Thoracic aorta endothelial cell (primary cell): ENCODE results near the gene PYGO2. TPM values are rescaled to one million over a fixed set of nuclear protein-coding genes. Genes with fewer than 3 reads are reported as not detected.

Experiments used
- small RNA-seq: library from RNA; depleted of rRNA; stranded (forward); fragments of <200 nt; gene quantifications from one replicate; pipeline ENCODE3, GENCODE V24; 2012
- total RNA-seq: library from RNA; depleted of rRNA; stranded (reverse); fragments of >200 nt; gene quantifications from 2 replicates; pipeline ENCODE4 v1.2.3, GENCODE V29; 2012

The PYGO2 gene, protein sequence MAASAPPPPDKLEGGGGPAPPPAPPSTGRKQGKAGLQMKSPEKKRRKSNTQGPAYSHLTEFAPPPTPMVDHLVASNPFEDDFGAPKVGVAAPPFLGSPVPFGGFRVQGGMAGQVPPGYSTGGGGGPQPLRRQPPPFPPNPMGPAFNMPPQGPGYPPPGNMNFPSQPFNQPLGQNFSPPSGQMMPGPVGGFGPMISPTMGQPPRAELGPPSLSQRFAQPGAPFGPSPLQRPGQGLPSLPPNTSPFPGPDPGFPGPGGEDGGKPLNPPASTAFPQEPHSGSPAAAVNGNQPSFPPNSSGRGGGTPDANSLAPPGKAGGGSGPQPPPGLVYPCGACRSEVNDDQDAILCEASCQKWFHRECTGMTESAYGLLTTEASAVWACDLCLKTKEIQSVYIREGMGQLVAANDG
- 11.3 and 12.6 TPM in 2 replicates for total RNA-seq

GRCh38 chr1:154961207-154962155 is at the start of gene PYGO2:
PYGO2 (minus strand) TSS chr1:154961782; CDS start chr1:154961576, 206 bp downstream.

GRCh38 chr1:155002464-155003226 is 41.1 kb upstream of the PYGO2 start, which contains the start of gene ZBTB7B:
ZBTB7B (plus strand) TSS chr1:155002802; CDS start chr1:155014661, 11,859 bp downstream.

DNA sequence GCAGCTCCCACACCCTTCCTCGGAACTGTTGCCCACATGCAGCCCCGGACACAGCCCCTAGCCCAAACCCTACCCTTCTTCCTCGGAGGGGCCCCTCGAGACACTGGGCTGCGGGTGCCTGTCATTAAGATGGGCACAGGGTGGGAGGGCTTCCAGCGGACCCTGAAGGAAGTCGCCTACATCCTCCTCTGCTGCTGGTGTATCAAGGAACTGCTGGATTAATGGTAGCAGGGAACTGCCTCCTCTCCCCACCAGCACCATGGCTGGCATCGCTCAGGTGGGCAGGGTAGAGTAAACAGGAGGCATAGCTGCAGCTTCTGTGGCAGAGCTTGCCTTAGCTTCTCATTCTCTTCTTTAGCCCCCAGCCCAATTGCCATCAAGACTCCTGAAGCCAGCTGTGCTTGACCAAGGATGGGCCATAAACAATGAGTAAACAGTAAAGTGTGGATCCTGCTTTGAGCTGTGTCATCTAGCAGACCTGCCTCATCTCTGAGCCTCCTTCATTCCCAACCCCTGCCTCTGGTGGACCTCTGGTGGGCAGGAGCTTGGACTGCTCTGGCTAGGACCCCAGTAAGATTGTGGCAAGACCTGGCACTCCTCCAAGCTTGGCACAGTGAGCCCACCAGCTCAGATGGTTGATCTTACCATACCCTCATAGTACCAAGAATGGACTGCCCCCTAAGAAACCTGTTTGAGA is 32.1 kb upstream of the PYGO2 start, which contains the start of gene LENEP:
Gene LENEP (plus strand): TSS at position 15 of the 697 bp plus-strand sequence. CDS start 22 bp downstream, at position 37.

DNA sequence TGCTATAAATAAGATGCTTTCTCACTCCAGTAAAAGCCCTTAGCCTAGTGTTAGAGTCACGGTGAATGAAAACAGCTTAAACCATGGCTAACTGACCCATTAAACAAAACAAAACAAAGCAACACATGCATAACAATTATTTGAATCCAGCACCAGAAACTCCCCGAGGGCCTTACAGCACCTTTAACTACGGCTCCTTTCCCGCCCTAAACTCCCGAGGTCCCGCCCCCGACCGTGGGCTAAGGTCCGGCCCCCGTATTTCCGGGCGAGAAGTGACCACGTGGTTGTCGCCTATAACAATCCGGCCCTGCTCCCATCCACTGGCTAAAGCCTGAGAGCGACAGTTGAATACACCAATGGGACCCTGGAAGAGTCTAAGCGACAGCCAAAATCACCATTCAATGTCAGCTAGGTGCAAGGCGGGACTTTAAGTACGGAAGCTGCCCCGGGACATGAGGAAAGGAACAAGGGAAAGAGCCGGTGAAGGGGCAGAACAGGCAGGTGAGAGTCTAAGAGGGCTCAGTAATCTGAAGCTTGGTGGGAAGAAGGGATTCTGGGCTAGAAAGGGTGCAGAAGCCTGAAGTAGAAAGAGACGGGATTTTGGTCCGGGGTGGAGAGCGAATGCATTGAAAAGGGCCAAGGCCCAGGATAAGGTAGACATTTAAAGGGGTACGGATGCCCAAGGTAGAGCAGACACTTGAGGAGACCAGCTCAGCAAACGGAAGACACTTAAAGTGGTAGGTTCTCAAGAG is 21.5 kb upstream of the PYGO2 start, which contains the start of gene FLAD1:
Gene FLAD1 (plus strand): TSS at position 448 of the 752 bp plus-strand sequence. CDS start 351 bp downstream, outside the sequence.

DNA sequence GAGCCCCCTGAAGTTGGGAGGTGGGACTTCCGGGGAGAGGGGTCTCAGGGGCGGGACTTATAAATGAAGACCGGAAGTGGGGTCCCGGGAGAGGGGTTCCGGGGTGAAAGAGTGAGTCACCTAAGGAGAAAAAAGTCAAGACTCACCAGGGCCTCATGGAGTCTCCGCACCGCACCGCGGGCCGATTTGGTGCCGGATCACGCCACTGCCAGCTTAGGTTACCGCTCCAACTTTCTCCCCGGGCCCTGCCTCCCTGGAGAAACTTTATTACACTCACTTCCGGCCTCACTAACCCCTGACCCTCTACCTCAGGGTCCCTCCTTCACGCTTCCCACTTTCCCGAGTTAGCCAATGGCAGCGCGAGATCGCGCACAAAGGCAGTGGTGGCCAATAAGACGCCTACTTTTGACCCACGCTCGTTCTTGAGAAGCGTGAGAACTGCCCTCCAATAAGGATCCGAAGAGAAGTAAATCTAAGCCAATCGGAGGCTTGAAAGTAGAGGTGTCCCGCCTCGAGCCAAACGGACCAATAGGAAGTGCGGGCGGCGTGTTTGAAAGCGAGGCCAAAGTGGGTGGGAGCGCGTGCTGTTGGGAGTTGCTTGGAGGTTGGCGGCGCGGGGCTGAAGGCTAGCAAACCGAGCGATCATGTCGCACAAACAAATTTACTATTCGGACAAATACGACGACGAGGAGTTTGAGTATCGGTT is 12.7 kb upstream of the PYGO2 start, which contains the start of gene CKS1B:
Gene CKS1B (plus strand): TSS at position 580 of the 706 bp plus-strand sequence. CDS start 65 bp downstream, at position 645.

DNA sequence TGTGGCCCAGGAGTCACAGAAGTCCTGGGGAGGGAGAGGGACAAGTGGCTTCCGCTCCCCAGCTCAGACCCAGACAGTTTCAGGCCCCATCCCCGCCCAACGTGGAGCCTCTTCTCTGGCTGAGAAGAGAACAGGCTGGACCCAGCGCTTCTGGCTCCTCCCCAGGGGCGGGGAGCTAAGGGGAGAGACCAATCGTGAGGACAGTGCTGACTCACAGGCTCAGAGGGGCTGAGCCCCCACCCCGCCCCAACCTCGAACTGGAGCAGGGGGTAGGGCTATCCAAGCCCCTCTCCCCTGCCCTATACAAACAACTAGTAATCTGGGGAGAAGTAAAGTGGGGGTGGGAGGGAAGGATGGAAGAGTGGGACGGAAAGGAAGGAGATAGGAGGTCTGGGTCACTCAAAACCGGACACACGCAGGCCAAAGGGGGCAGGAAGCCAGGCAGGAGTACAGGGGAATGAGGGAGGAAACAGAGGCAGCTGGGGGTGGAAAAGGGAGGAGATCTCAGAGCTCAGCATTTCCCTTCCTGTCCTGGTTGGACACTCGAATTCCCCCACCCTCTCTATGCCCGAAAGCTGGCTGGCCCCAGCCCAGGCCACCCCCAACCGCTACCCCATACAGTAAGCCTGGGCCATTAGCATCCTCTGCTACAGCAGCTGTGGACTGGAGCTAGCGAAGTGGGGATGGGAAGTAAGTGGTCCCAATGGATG is 9.2 kb upstream of the PYGO2 start, which contains the start of gene SHC1:
Gene SHC1 (minus strand): TSS at position 117 of the 710 bp plus-strand sequence. CDS start 221 bp downstream, outside the sequence.

GRCh38 chr1:154955718-154956543 is 5.7 kb downstream of the PYGO2 start, which contains the start of gene PBXIP1:
PBXIP1 (minus strand) TSS chr1:154956099; CDS start chr1:154953721, 2,378 bp downstream.

GRCh38 chr1:154936555-154937084 is 25.0 kb downstream of the PYGO2 start, which contains the start of gene PMVK:
PMVK (minus strand) TSS chr1:154936719; CDS start chr1:154936685, 34 bp downstream.

Small RNA genes lying within 50 kb of the gene (small RNA-seq; reads per million reads assigned to genes)
- not detected for gene MIR4258
- gene RF00017: not detected

Other genes with a start within 250 kb of the PYGO2 start
- 0.40 and 0.93 TPM in 2 replicates for gene KCNN3, start 91.5 kb downstream of the PYGO2 start, total RNA-seq
- gene PMVK, start 25.1 kb downstream of the PYGO2 start, total RNA-seq: 9.2 and 10.5 TPM in 2 replicates
- 41.5 and 42.0 TPM in 2 replicates for gene PBXIP1, start 5.7 kb downstream of the PYGO2 start, total RNA-seq
- gene SHC1, start 9.0 kb upstream of the PYGO2 start, total RNA-seq: 248 and 273 TPM in 2 replicates
- gene CKS1B, start 12.9 kb upstream of the PYGO2 start, total RNA-seq: 116 and 126 TPM in 2 replicates
- gene FLAD1, start 21.6 kb upstream of the PYGO2 start, total RNA-seq: 21.6 and 22.3 TPM in 2 replicates
- 0.40 TPM in 1 of 2 replicates, not detected in the other for gene LENEP, start 31.8 kb upstream of the PYGO2 start, total RNA-seq
- gene ZBTB7B, start 41.0 kb upstream of the PYGO2 start, total RNA-seq: 10.2 and 15.0 TPM in 2 replicates
- gene DCST2, start 72.0 kb upstream of the PYGO2 start, total RNA-seq: 0.29 TPM in 1 of 2 replicates, not detected in the other
- gene DCST1, start 72.0 kb upstream of the PYGO2 start, total RNA-seq: not detected in 2 replicates
- gene ADAM15, start 89.5 kb upstream of the PYGO2 start, total RNA-seq: 172 and 268 TPM in 2 replicates
- gene EFNA4, start 102.0 kb upstream of the PYGO2 start, total RNA-seq: 4.0 and 7.0 TPM in 2 replicates
- gene EFNA3, start 117.1 kb upstream of the PYGO2 start, total RNA-seq: 0.66 and 1.9 TPM in 2 replicates
- 30.5 and 45.1 TPM in 2 replicates for gene EFNA1, start 166.1 kb upstream of the PYGO2 start, total RNA-seq
- 24.3 and 39.1 TPM in 2 replicates for gene SLC50A1, start 174.1 kb upstream of the PYGO2 start, total RNA-seq
- 23.7 and 37.9 TPM in 2 replicates for gene DPM3, start 178.7 kb upstream of the PYGO2 start, total RNA-seq
- 77.7 and 105 TPM in 2 replicates for gene KRTCAP2, start 211.5 kb upstream of the PYGO2 start, total RNA-seq
- gene TRIM46, start 212.1 kb upstream of the PYGO2 start, total RNA-seq: 5.7 and 7.2 TPM in 2 replicates
- gene THBS3, start 246.1 kb upstream of the PYGO2 start, total RNA-seq: 8.5 and 9.1 TPM in 2 replicates
- gene MTX1, start 246.9 kb upstream of the PYGO2 start, total RNA-seq: 36.7 and 43.9 TPM in 2 replicates